CD8-positive, alpha-beta memory T cell (primary cell): ENCODE results near the gene SLC15A4. TPM values are rescaled to one million over a fixed set of nuclear protein-coding genes. Genes with fewer than 3 reads are reported as not detected.

Experiments
- CTCF ChIA-PET: fragments of 350-600 bp; sonication (Branson Sonifier 250); formaldehyde crosslinking; loops from one replicate; lab custom pipeline; 2021; ENCODE audit warnings: antibody characterized with exemption; lab: Charles Lee
- POLR2A ChIA-PET: fragments of 350-600 bp; sonication (Branson Sonifier 250); formaldehyde crosslinking; loops from one replicate; lab custom pipeline; 2021; ENCODE audit warnings: antibody characterized with exemption; lab: Charles Lee
- DNase-seq, 5 donors: peaks; one replicate each; pipeline versions ENCODE4 v3.0.0 to v3.0.0-alpha.2; 2020 to 2022; ENCODE audit warnings: mixed read lengths in 1 of 5
- H3K27ac ChIP-seq: one replicate; pipeline ENCODE4 v1.7.0; 2013; ENCODE audit warnings: low read depth, mild to moderate bottlenecking, low read length, moderate library complexity
- H3K27me3 ChIP-seq: 2 replicates; pipeline ENCODE4 v1.7.0; 2013; ENCODE audit warnings: low read length, mild to moderate bottlenecking; ENCODE audit not compliant: insufficient read depth, poor library complexity, severe bottlenecking
- H3K36me3 ChIP-seq: 2 replicates; pipeline ENCODE4 v1.7.0; 2013; ENCODE audit warnings: mild to moderate bottlenecking, low read length, moderate library complexity; ENCODE audit not compliant: insufficient read depth
- H3K4me1 ChIP-seq: 2 replicates; pipeline ENCODE4 v1.7.0; 2013; ENCODE audit warnings: mild to moderate bottlenecking, low read length, moderate library complexity; ENCODE audit not compliant: insufficient read depth
- H3K4me3 ChIP-seq: 2 replicates; pipeline ENCODE4 v1.7.0; 2013; ENCODE audit warnings: mild to moderate bottlenecking, low read length
- H3K9me3 ChIP-seq: 2 replicates; pipeline ENCODE4 v1.7.0; 2013; ENCODE audit warnings: mild to moderate bottlenecking, low read length
- H3K27ac Mint-ChIP-seq, 8 donors: one replicate each; pipeline ENCODE4 v1.8.0; 2020 to 2021; ENCODE audit warnings: mixed read lengths in 8 of 8, mild to moderate bottlenecking in 6 of 8, inconsistent platforms in 3 of 8, moderate library complexity in 3 of 8
- H3K27me3 Mint-ChIP-seq, 2 donors: one replicate each; pipeline ENCODE4 v1.8.0; 2020 to 2021; ENCODE audit warnings: mixed read lengths in 2 of 2, mild to moderate bottlenecking in 1 of 2, moderate library complexity in 1 of 2
- H3K36me3 Mint-ChIP-seq, 3 donors: one replicate each; pipeline ENCODE4 v1.8.0; 2020 to 2021; ENCODE audit warnings: mixed read lengths in 3 of 3, inconsistent platforms in 1 of 3, mild to moderate bottlenecking in 1 of 3
- H3K4me1 Mint-ChIP-seq, 3 donors: one replicate each; pipeline ENCODE4 v1.8.0; 2020 to 2021; ENCODE audit warnings: mixed read lengths in 3 of 3, inconsistent platforms in 1 of 3, mild to moderate bottlenecking in 1 of 3
- H3K4me3 Mint-ChIP-seq, 7 donors: one replicate each; pipeline ENCODE4 v1.8.0; 2020 to 2021; ENCODE audit warnings: mixed read lengths in 7 of 7, mild to moderate bottlenecking in 6 of 7, moderate library complexity in 4 of 7, inconsistent platforms in 2 of 7
- H3K9me3 Mint-ChIP-seq, 5 donors: one replicate each; pipeline ENCODE4 v1.8.0; 2020 to 2022; ENCODE audit warnings: mixed read lengths in 5 of 5, mild to moderate bottlenecking in 3 of 5, moderate library complexity in 2 of 5, inconsistent platforms in 1 of 5
- polyA plus RNA-seq: library from polyadenylated mRNA; unstranded; fragments of 300-500 nt; fragmentation: Illumina TruSeq; gene quantifications from one replicate; pipeline ENCODE4 v1.2.3, GENCODE V29; 2021
- total RNA-seq, 2 experiments: library from RNA; stranded (reverse); gene quantifications; one replicate each; pipeline ENCODE4 v1.2.3, GENCODE V29; 2021

The SLC15A4 gene
- total and polyA plus RNA-seq, 3 experiments from 2014 or later, result 16.1 to 21.7 (median 21.0) TPM

GRCh38 chr12:128795530-128796361, 28.0 kb downstream of the SLC15A4 start:
- CTCF ChIA-PET, result interaction anchor here (1.0 to 2.1 kb wide), 4 partner anchors 14 to 25 kb away, joined by 3 to 6 read pairs (median 3); no protein-coding TSS in a partner anchor
- H3K27ac Mint-ChIP-seq, result peak overlapping the region; percentile 88 to 99 (median 96)

GRCh38 chr12:128794661-128795529, 28.9 kb downstream of the SLC15A4 start:
- ChIA-PET CTCF (interaction anchor here (1.0 to 2.1 kb wide), 3 partner anchors 13 to 26 kb away, joined by 3 to 6 read pairs (median 3); no protein-coding TSS in a partner anchor), POLR2A (interaction anchor here (1.0 to 1.2 kb wide), 2 partner anchors 11 to 27 kb away, joined by 4 to 5 read pairs; no protein-coding TSS in a partner anchor)
- H3K4me3 Mint-ChIP-seq, result peak overlapping the region; percentile 58 to 88 (median 75)
- H3K36me3 Mint-ChIP-seq, result peaks cover 12 to 90% (median 22%) of the 10 kb centered on the region in 3 donors
- H3K9me3 ChIP-seq, result no peaks in the 10 kb centered on the region
- no peaks in the 10 kb centered on the region for H3K9me3 Mint-ChIP-seq
- H3K4me1 Mint-ChIP-seq, result peaks cover 81 to 90% (median 87%) of the 10 kb centered on the region in 3 donors
- H3K4me1 ChIP-seq, result peaks cover 60% of the 10 kb centered on the region
- H3K27me3 ChIP-seq, result no peaks in the 10 kb centered on the region
- H3K27ac ChIP-seq, result peak overlapping the region; percentile 59
- peaks cover 0 to 6% of the 10 kb centered on the region in 2 donors for H3K27me3 Mint-ChIP-seq
- peak in 3 of 5 donors; percentile 41 to 71 (median 45) for DNase-seq
- peaks cover 13% of the 10 kb centered on the region for H3K36me3 ChIP-seq
- peak overlapping the region; percentile 34 for H3K4me3 ChIP-seq
- H3K27ac Mint-ChIP-seq, result peak overlapping the region; percentile 79 to 99 (median 96)

More at GRCh38 chr12:128795530-128796361, 28.0 kb downstream of the SLC15A4 start:
- no peak for DNase-seq
- Histone ChIP-seq H3K27me3 (no peaks in the 10 kb centered on the region), H3K36me3 (peaks cover 21% of the 10 kb centered on the region), H3K4me1 (peaks cover 60% of the 10 kb centered on the region), H3K27ac (peak overlapping the region; percentile 59), H3K4me3 (peak overlapping the region; percentile 34), H3K9me3 (no peaks in the 10 kb centered on the region)
- H3K4me3 Mint-ChIP-seq, result peak overlapping the region; percentile 62 to 84 (median 76)
- H3K27me3 Mint-ChIP-seq, result peaks cover 0 to 6% of the 10 kb centered on the region in 2 donors
- no peaks in the 10 kb centered on the region for H3K9me3 Mint-ChIP-seq
- peaks cover 12 to 94% (median 29%) of the 10 kb centered on the region in 3 donors for H3K36me3 Mint-ChIP-seq
- POLR2A ChIA-PET, result interaction anchor here (0.6 to 2.7 kb wide), 5 partner anchors 12 to 28 kb away, joined by 3 to 6 read pairs (median 5); partner anchors contain the start of gene SLC15A4
- H3K4me1 Mint-ChIP-seq, result peaks cover 78 to 85% (median 84%) of the 10 kb centered on the region in 3 donors

GRCh38 chr12:128793701-128794100, 30.1 kb downstream of the SLC15A4 start:
- Histone ChIP-seq H3K27ac (no peak overlapping the region), H3K9me3 (no peaks in the 10 kb centered on the region), H3K27me3 (no peaks in the 10 kb centered on the region), H3K4me3 (no peak overlapping the region), H3K36me3 (peaks cover 5% of the 10 kb centered on the region), H3K4me1 (peaks cover 60% of the 10 kb centered on the region)
- Mint-ChIP-seq H3K9me3 (no peaks in the 10 kb centered on the region), H3K4me3 (peak overlapping the region in 5 of 7 donors; percentile 58 to 88 (median 69)), H3K27ac (peak overlapping the region; percentile 79 to 99 (median 96)), H3K36me3 (peaks cover 12 to 78% (median 19%) of the 10 kb centered on the region in 3 donors), H3K4me1 (peaks cover 80 to 86% (median 84%) of the 10 kb centered on the region in 3 donors), H3K27me3 (peaks cover 0 to 6% of the 10 kb centered on the region in 2 donors)
- ChIA-PET CTCF (interaction anchor here (2.1 kb wide), 1 partner anchor 12 kb away, joined by 6 read pairs; no protein-coding TSS in a partner anchor), POLR2A (no interaction called here)
- DNase-seq, result no peak

GRCh38 chr12:128792881-128793280, 30.9 kb downstream of the SLC15A4 start:
- Histone ChIP-seq H3K27ac (no peak overlapping the region), H3K36me3 (peaks cover 4% of the 10 kb centered on the region), H3K4me3 (no peak overlapping the region), H3K4me1 (peaks cover 54% of the 10 kb centered on the region), H3K9me3 (no peaks in the 10 kb centered on the region), H3K27me3 (no peaks in the 10 kb centered on the region)
- Mint-ChIP-seq H3K4me1 (peaks cover 72 to 77% (median 76%) of the 10 kb centered on the region in 3 donors), H3K4me3 (peak overlapping the region in 4 of 7 donors; percentile 28 to 61 (median 43)), H3K27me3 (peaks cover 0 to 6% of the 10 kb centered on the region in 2 donors), H3K27ac (peak overlapping the region in 6 of 8 donors; percentile 18 to 93 (median 89)), H3K36me3 (peaks cover 12 to 70% (median 19%) of the 10 kb centered on the region in 3 donors), H3K9me3 (no peaks in the 10 kb centered on the region)
- ChIA-PET CTCF (no interaction called here), POLR2A (no interaction called here)
- no peak for DNase-seq

- Histone ChIP-seq H3K27ac (no peak overlapping the region), H3K4me1 (peaks cover 49% of the 10 kb centered on the region), H3K36me3 (peaks cover 4% of the 10 kb centered on the region), H3K4me3 (no peak overlapping the region), H3K9me3 (no peaks in the 10 kb centered on the region), H3K27me3 (no peaks in the 10 kb centered on the region)
- POLR2A ChIA-PET, result no interaction called here
- Mint-ChIP-seq H3K9me3 (no peaks in the 10 kb centered on the region), H3K4me1 (peaks cover 67 to 73% (median 71%) of the 10 kb centered on the region in 3 donors), H3K27me3 (peaks cover 0 to 6% of the 10 kb centered on the region in 2 donors), H3K4me3 (peak overlapping the region in 5 of 7 donors; percentile 36 to 61 (median 50)), H3K36me3 (peaks cover 12 to 65% (median 17%) of the 10 kb centered on the region in 3 donors), H3K27ac (peak overlapping the region in 7 of 8 donors; percentile 82 to 93 (median 87))
- CTCF ChIA-PET, result no interaction called here
- DNase-seq, result no peak
Observed at GRCh38 chr12:128792398-128792797, 31.4 kb downstream of the SLC15A4 start.

GRCh38 chr12:128791395-128792322, 32.1 kb downstream of the SLC15A4 start:
- peak in 1 of 5 donors; percentile 22 for DNase-seq
- H3K4me3 ChIP-seq, result no peak overlapping the region
- Mint-ChIP-seq H3K27ac (peak overlapping the region; percentile 43 to 93 (median 85)), H3K4me3 (peak overlapping the region in 4 of 7 donors; percentile 25 to 61 (median 52)), H3K27me3 (peaks cover 0 to 6% of the 10 kb centered on the region in 2 donors), H3K36me3 (peaks cover 12 to 58% (median 17%) of the 10 kb centered on the region in 3 donors), H3K4me1 (peaks cover 60 to 65% (median 64%) of the 10 kb centered on the region in 3 donors), H3K9me3 (no peaks in the 10 kb centered on the region)
- peaks cover 4% of the 10 kb centered on the region for H3K36me3 ChIP-seq
- H3K27me3 ChIP-seq, result no peaks in the 10 kb centered on the region
- H3K9me3 ChIP-seq, result no peaks in the 10 kb centered on the region
- ChIA-PET CTCF (no interaction called here), POLR2A (no interaction called here)
- no peak overlapping the region for H3K27ac ChIP-seq
- peaks cover 42% of the 10 kb centered on the region for H3K4me1 ChIP-seq
